Peyer's patch (tissue), 4 donors: Measurements from ENCODE around the gene FBXO21. TPM values are rescaled to one million over a fixed set of nuclear protein-coding genes. Genes with fewer than 3 reads are reported as not detected.
"Not testable (repeated sequence)": the region's sequence is repeated elsewhere in the genome, so short reads cannot be mapped to it uniquely, and the experiment has no call there.

Source experiments
- DNase-seq, 3 donors: peaks; one replicate each; pipeline ENCODE4 v3.0.0-alpha.2; 2017 to 2019
- H3K27ac ChIP-seq, 4 donors: fragments of 200-600 bp; sonication (generic); one replicate each; pipeline ENCODE4 v1.5.1; 2016 to 2019
- H3K27me3 ChIP-seq, 2 donors: fragments of 200-600 bp; sonication (generic); one replicate each; pipeline ENCODE4 v1.5.1; 2019
- H3K36me3 ChIP-seq, 3 donors: fragments of 200-600 bp; sonication (generic); one replicate each; pipeline ENCODE4 v1.5.1; 2016 to 2019
- H3K4me1 ChIP-seq, 4 donors: fragments of 200-600 bp; sonication (generic); one replicate each; pipeline ENCODE4 v1.5.1; 2016 to 2019
- H3K4me3 ChIP-seq, 4 donors: fragments of 200-600 bp; sonication (generic); 1 replicate in 3 of 4; 2 replicates in 1 of 4; pipeline ENCODE4 v1.5.1; 2016 to 2019; ENCODE audit warnings: mild to moderate bottlenecking in 1 of 4
- H3K9me3 ChIP-seq, 4 donors: fragments of 200-600 bp; sonication (generic); one replicate each; pipeline ENCODE4 v1.5.1; 2016 to 2019; ENCODE audit warnings: mild to moderate bottlenecking in 1 of 4
- POLR2A ChIP-seq, 2 donors: fragments of 450-650 bp; IDR thresholded peaks; one replicate each; pipeline ENCODE4 v1.5.1; 2017; ENCODE audit warnings: antibody characterized with exemption in 2 of 2, mild to moderate bottlenecking in 2 of 2, moderate library complexity in 2 of 2
- total RNA-seq, 4 donors: library from RNA; depleted of rRNA; stranded (reverse); fragments of >200 nt; gene quantifications; one replicate each; pipeline ENCODE4 v1.1.0, GENCODE V29; 2016
- TF ChIP-seq, protein P1 (sequence below), 6 experiments: fragments of 450-650 bp in 4 of 6; fragments of 200-600 bp in 2 of 6; sonication (generic) in 1 of 6; IDR thresholded peaks; one replicate each; pipeline ENCODE4 v1.5.1; 2017 to 2019; ENCODE audit warnings: antibody characterized with exemption in 6 of 6, mild to moderate bottlenecking in 3 of 6, moderate library complexity in 1 of 6

FBXO21 gene
- total RNA-seq, 4 donors from 2014 or later: 42.5 to 115 (median 68.8) TPM

DNA sequence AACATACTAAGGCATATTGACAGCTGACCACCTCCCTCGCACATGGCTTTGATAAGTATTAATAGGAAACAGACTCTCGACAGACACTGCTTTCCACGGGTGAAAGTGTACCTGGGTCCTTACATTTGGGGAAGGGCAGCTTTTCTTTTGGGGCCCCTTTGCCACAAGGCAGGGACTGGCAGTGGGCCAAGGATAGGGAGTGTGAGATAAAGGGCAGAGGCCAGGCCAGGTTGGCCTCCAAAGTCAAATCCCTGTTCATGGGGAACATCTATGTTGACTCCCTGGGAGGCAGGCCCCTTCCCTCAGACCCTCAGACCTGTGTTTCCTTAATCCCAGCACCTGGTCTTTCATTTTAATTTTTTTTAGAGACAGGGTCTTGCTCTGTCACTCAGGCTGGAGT is 19.4 kb upstream of the FBXO21 start:
- Histone ChIP-seq H3K27ac (no peak overlapping the region), H3K9me3 (no peaks in the 10 kb centered on the region), H3K36me3 (no peaks in the 10 kb centered on the region), H3K4me1 (no peaks in the 10 kb centered on the region), H3K4me3 (no peak overlapping the region), H3K27me3 (no peaks in the 10 kb centered on the region)
- no peak for TF ChIP-seq POLR2A (IDR thresholded peaks at IDR 0.05)
- TF ChIP-seq, protein P1, sequence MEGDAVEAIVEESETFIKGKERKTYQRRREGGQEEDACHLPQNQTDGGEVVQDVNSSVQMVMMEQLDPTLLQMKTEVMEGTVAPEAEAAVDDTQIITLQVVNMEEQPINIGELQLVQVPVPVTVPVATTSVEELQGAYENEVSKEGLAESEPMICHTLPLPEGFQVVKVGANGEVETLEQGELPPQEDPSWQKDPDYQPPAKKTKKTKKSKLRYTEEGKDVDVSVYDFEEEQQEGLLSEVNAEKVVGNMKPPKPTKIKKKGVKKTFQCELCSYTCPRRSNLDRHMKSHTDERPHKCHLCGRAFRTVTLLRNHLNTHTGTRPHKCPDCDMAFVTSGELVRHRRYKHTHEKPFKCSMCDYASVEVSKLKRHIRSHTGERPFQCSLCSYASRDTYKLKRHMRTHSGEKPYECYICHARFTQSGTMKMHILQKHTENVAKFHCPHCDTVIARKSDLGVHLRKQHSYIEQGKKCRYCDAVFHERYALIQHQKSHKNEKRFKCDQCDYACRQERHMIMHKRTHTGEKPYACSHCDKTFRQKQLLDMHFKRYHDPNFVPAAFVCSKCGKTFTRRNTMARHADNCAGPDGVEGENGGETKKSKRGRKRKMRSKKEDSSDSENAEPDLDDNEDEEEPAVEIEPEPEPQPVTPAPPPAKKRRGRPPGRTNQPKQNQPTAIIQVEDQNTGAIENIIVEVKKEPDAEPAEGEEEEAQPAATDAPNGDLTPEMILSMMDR (IDR thresholded peaks at IDR 0.05): no peak
- no peak for DNase-seq

DNA sequence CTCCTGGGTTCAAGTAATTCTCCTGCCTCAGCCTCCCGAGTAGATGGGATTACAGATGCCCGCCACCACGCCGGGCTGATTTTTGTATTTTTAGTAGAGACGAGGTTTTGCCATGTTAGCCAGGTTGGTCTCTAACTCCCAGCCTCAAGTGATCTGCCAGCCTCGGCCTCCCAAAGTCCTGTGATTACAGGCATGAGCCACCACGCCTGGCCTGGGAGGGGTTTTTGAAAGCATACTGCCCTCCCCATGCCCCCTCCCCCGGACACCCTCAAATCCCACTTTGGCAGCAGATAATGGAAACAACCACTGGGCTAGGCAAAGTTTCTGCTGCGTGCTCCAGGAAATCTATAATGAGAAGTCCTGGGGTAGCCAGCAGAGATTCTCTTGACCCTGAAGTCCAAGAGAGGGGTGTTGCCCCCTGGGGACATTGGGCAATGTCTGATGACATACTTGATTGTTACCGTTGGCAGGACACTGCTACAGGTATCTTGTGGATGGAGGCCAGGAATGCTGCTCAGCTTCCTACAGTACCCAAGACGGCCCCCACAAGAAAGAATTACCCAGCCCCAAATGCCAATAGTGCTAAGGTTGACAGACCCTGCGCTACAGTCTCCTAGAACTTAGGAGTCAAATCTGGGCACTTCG is 18.7 kb upstream of the FBXO21 start:
- no peaks in the 10 kb centered on the region for H3K4me1 ChIP-seq
- TF ChIP-seq, protein P1 (IDR thresholded peaks at IDR 0.05): no peak
- TF ChIP-seq POLR2A (IDR thresholded peaks at IDR 0.05): no peak
- H3K27ac ChIP-seq: no peak overlapping the region
- no peaks in the 10 kb centered on the region for H3K9me3 ChIP-seq
- no peak for DNase-seq
- no peak overlapping the region for H3K4me3 ChIP-seq
- no peaks in the 10 kb centered on the region for H3K36me3 ChIP-seq
- H3K27me3 ChIP-seq: no peaks in the 10 kb centered on the region

DNA sequence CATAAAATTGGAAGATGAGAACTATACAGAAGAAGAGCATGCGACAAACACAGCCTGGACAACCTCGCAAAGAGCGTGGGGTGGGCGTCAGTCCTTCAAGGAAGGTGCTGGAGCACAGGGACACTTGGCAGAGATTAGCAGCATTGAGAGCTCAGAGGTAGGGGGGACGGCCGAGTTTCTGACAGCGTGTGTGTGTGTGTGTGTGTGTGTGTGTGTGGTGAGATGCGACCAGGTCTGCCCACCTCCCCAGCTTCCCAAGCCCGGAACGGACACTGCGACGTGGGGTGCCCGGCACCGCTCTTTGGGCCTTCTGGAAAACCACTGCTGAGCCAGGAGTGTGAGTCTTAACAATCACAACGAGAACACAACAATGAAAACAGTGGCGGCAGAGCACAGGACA is 17.9 kb upstream of the FBXO21 start:
- no peak overlapping the region for H3K27ac ChIP-seq

DNA sequence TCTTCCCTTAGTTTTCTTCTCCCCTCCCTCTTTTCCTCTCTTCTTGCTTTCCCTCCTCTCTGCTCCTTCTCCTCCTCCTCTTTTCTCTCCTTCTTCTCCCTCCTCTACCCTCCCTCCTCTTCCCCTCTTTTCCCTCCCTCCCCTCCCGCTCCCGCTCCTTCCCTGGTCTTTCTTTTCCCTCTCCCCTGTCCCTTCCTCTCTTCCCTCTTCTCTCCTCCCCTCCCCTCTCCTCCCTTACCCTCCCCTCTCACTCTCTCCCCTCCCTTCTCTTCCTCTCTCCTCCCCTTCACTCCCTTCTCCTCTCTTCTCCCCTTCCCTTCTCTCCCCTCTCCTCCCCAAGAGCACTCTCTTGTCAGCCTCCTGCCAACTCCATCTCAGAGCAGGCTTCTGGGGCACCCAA is 17.4 kb upstream of the FBXO21 start:
- H3K4me1 ChIP-seq: no peaks in the 10 kb centered on the region
- no peaks in the 10 kb centered on the region for H3K27me3 ChIP-seq

More for the DNA sequence above, 17.9 kb upstream of the FBXO21 start:
- Histone ChIP-seq H3K4me1 (no peaks in the 10 kb centered on the region), H3K4me3 (no peak overlapping the region), H3K36me3 (no peaks in the 10 kb centered on the region), H3K27me3 (no peaks in the 10 kb centered on the region), H3K9me3 (no peaks in the 10 kb centered on the region)
- DNase-seq: no peak
- TF ChIP-seq, protein P1 (IDR thresholded peaks at IDR 0.05): no peak
- TF ChIP-seq POLR2A (IDR thresholded peaks at IDR 0.05): no peak

DNA sequence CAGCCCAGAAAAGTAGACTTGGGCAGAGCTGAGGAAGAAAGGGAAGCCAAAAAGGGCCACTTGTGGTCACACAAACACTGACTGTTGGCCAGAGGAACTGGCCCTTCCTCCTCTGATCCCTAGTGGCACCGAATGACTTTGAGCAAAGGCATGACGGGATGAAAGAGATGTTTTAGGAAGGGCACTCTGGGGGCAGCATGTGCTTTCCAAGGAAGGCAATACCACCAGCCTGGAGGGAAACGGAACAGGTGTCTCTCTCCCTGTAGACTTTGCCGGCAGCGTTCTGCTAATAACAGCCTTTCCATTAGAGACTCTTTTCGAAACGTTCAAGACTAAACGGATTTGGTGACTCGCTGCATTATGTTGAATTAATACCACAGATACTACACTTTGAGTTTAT is 12.3 kb upstream of the FBXO21 start:
- Histone ChIP-seq H3K27me3 (no peaks in the 10 kb centered on the region), H3K9me3 (no peaks in the 10 kb centered on the region), H3K36me3 (no peaks in the 10 kb centered on the region), H3K4me3 (no peak overlapping the region), H3K27ac (no peak overlapping the region), H3K4me1 (no peaks in the 10 kb centered on the region)
- TF ChIP-seq POLR2A (IDR thresholded peaks at IDR 0.05): no peak
- TF ChIP-seq, protein P1 (IDR thresholded peaks at IDR 0.05): no peak
- no peak for DNase-seq

More for the DNA sequence above, 17.4 kb upstream of the FBXO21 start:
- H3K4me3 ChIP-seq: no peak overlapping the region
- H3K36me3 ChIP-seq: no peaks in the 10 kb centered on the region
- H3K27ac ChIP-seq: no peak overlapping the region
- DNase-seq: no peak
- TF ChIP-seq POLR2A (IDR thresholded peaks at IDR 0.05): no peak
- TF ChIP-seq, protein P1 (IDR thresholded peaks at IDR 0.05): no peak
- H3K9me3 ChIP-seq: no peaks in the 10 kb centered on the region

DNA sequence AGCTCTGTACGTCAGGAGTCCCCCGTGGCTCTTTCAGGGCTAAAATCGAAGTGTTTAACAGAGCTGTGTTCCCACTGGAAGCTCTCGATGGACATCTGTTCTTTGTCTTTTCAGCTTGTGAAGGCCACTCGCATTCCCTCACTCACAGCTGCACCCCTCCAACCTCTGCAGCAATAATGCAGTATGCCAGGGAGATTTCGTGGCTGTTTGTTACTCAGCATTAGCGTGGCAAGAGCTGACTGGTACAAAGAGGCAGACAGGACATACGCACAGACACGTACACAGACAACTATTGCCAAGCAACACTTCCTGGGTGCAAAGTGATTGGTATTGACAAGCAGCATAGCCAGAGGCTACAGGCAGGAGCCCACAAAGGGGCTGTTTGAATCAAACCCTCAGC is 11.8 kb upstream of the FBXO21 start:
- no peaks in the 10 kb centered on the region for H3K27me3 ChIP-seq
- no peaks in the 10 kb centered on the region for H3K4me1 ChIP-seq
- no peak for TF ChIP-seq POLR2A (IDR thresholded peaks at IDR 0.05)
- TF ChIP-seq, protein P1 (IDR thresholded peaks at IDR 0.05): no peak
- no peaks in the 10 kb centered on the region for H3K36me3 ChIP-seq
- H3K9me3 ChIP-seq: no peaks in the 10 kb centered on the region
- DNase-seq: no peak
- no peak overlapping the region for H3K27ac ChIP-seq
- H3K4me3 ChIP-seq: no peak overlapping the region

DNA sequence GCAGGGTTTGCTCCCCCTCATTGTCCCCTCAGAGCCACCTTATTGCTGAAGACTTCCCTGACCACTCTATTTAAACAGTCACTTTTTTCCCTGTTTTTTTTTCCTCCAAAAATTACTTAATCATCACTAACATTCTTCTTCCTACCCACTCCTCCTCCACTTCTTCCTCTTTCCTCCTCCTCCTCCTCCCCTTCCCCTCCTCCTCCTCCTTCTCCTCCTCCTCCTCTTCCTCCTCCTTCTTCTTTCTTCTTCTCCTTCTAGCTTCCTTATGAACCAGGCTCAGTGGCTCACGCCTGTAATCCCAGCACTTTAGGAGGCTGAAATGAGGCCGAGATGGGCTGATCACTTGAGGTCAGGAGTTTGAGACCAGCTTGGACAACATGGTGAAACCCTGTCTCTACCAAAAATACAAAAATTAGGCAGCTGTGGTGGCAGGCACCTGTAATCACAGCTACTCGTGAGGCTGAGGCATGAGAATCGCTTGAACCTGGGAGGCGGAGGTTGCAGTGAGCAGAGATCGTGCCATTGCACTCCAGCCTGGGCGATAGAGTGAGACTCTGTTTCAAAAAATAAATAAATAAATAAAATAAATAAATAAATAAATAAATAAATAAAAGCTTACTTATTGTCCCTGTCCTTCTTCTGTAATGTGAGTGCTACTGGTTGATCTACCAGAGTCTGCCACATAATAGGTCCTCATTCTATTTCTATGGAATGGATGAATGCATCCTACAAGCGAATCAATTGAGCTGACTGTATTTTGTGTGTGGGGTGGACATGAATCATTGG is 9.9 kb upstream of the FBXO21 start:
- DNase-seq, H3K36me3 ChIP-seq, H3K9me3 ChIP-seq, H3K4me3 ChIP-seq, H3K27ac ChIP-seq, H3K4me1 ChIP-seq, H3K27me3 ChIP-seq: not testable (repeated sequence)

DNA sequence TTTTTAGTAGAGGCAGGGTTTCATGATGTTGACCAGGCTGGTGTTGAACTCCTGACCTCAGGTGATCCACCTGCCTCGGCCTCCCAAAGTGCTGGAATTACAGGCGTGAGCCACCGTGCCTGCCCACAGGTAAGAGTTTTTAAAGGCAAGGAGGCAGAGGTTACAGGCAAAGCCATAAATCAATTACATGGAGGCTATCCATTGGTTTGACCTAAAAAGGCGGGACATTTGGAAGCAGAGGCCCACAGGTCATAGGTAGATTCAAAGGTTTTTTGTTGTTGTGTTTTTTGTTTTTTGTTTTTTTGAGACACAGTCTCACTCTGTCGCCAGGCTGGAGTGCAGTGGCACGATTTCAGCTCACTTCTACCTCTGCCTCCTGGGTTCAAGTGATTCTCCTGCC is 6.1 kb upstream of the FBXO21 start:
- not testable (repeated sequence) for H3K27ac ChIP-seq, H3K27me3 ChIP-seq, DNase-seq, H3K4me1 ChIP-seq, H3K4me3 ChIP-seq, H3K36me3 ChIP-seq, H3K9me3 ChIP-seq
